Epithelial cell of umbilical artery (primary cell): ENCODE data around the gene ZPLD1. TPM values are rescaled to one million over a fixed set of nuclear protein-coding genes. Genes with fewer than 3 reads are reported as not detected.

ENCODE experiments used
- total RNA-seq: library from RNA; depleted of rRNA; stranded (reverse); fragments of >200 nt; gene quantifications from 2 replicates; pipeline ENCODE4 v1.2.3, GENCODE V29; 2014

The ZPLD1 gene
- not detected in 2 replicates for total RNA-seq

GRCh38 chr3:102434715-102435114 lies at the start of gene ZPLD1:
Gene ZPLD1 (plus strand): TSS chr3:102435015. CDS start chr3:102438488, 3,473 bp downstream.

